ENCODE results near the gene ADAM8. TPM values are rescaled to one million over a fixed set of nuclear protein-coding genes. Genes with fewer than 3 reads are reported as not detected.

ADAM8 gene
- total and polyA plus RNA-seq, 4 donors: 1.0 to 17.0 (median 6.3) TPM

GRCh38 chr10:133247681-133248333 is 28.9 kb downstream of the ADAM8 start:
- no peak for DNase-seq
- no peaks in the 10 kb centered on the region for H3K4me1 ChIP-seq (ENCODE audit: control insufficient read depth in 1 of 2, insufficient read depth in 2 of 2, low read length in 2 of 2)
- intact Hi-C loops (cut with DNase I): no loop called here
- ATAC-seq (ENCODE audit: low FRiP score): no peak
- WGBS, 2 donors: 74 to 78% methylated on average over 36 of the region's 36 CpGs
- no peaks in the 10 kb centered on the region for H3K9me3 ChIP-seq (ENCODE audit: control insufficient read depth, low read length)
- H3K36me3 ChIP-seq (ENCODE audit: control insufficient read depth in 1 of 2, insufficient read depth in 2 of 2, low read length in 1 of 2): no peaks in the 10 kb centered on the region
- H3K27me3 ChIP-seq (ENCODE audit: control insufficient read depth in 1 of 2, insufficient read depth in 2 of 2, low read length in 1 of 2): no peaks in the 10 kb centered on the region
- H3K4me3 ChIP-seq (ENCODE audit: low read length in 2 of 2): no peak overlapping the region
- H3K27ac ChIP-seq (ENCODE audit: low read depth in 1 of 2, low read length in 2 of 2): no peak overlapping the region

DNA sequence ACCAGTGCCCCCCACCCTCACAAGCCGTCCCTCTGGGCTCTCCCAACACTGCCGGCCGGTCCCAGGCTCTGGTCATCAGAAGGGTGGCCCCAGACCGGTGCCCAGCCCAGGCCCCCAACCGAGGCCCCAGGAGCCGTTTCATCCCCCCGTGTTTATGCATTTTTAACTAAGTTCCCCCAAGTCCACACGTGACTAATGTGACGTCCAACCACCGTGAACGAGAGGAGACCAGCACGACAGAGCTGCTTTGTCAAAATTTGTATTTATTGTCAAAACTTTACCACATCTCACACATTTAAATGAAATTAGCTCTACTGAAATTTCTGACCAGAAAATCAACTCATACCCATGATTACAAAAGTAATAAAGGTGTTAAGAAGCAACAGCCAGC is 30.4 kb downstream of the ADAM8 start:
- DNase-seq (no peak), ATAC-seq (ENCODE audit: low FRiP score) (no peak)
- intact Hi-C loops (cut with DNase I): no loop called here
- Histone ChIP-seq H3K4me3 (ENCODE audit: low read length in 2 of 2) (no peak overlapping the region), H3K27me3 (ENCODE audit: control insufficient read depth in 1 of 2, insufficient read depth in 2 of 2, low read length in 1 of 2) (no peaks in the 10 kb centered on the region), H3K36me3 (ENCODE audit: control insufficient read depth in 1 of 2, insufficient read depth in 2 of 2, low read length in 1 of 2) (no peaks in the 10 kb centered on the region), H3K27ac (ENCODE audit: low read depth in 1 of 2, low read length in 2 of 2) (no peak overlapping the region), H3K9me3 (ENCODE audit: control insufficient read depth, low read length) (no peaks in the 10 kb centered on the region), H3K4me1 (ENCODE audit: control insufficient read depth in 1 of 2, insufficient read depth in 2 of 2, low read length in 2 of 2) (no peaks in the 10 kb centered on the region)
- 48 to 52% methylated on average over 12 of the region's 12 CpGs for WGBS, 2 donors

DNA sequence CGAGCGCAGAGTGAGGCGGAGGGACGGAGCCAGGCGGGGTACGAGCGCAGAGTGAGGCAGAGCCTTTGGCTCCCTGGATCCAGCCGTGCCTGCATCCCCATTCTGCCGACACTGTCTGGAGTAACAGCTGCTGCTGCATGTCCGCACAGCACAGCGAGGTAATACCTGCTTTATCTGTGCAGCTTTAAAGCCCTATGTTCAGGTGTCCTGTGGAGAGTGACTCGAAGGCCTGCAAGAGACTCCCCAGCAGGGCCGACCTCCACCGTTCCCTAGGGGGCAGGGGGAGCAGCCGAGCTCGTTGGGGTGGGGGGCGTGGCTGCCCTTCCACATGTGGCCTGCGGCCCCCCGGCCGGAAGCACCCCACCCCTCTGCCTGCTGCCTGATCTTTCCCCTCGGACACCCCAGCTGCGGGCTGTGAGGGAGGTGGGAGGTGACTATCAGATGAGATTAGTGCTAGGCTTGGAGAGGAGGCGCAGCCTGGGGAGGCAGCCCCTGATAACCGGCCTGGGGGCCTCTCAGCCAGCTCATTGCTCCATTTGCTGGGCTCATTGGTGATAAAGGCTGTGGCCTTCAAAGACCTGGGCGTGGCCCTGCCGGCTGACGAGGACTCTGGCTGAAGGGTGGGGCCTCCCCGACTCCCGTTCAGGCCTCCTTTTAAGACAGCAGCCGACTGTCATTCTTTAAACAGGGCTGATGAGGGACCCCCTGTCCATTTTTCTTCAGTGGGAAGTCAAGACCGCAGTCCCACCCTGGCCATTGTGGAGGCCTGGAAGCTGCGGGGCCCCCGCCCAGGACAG is 31.0 kb downstream of the ADAM8 start:
- intact Hi-C loops (cut with DNase I): no loop called here
- H3K4me1 ChIP-seq (ENCODE audit: control insufficient read depth in 1 of 2, insufficient read depth in 2 of 2, low read length in 2 of 2): no peaks in the 10 kb centered on the region
- no peaks in the 10 kb centered on the region for H3K27me3 ChIP-seq (ENCODE audit: control insufficient read depth in 1 of 2, insufficient read depth in 2 of 2, low read length in 1 of 2)
- H3K9me3 ChIP-seq (ENCODE audit: control insufficient read depth, low read length): no peaks in the 10 kb centered on the region
- H3K4me3 ChIP-seq (ENCODE audit: low read length in 2 of 2): no peak overlapping the region
- no peak overlapping the region for H3K27ac ChIP-seq (ENCODE audit: low read depth in 1 of 2, low read length in 2 of 2)
- 60 to 63% methylated on average over 33 of the region's 33 CpGs for WGBS, 2 donors
- ATAC-seq (ENCODE audit: low FRiP score) (no peak), DNase-seq (no peak)
- no peaks in the 10 kb centered on the region for H3K36me3 ChIP-seq (ENCODE audit: control insufficient read depth in 1 of 2, insufficient read depth in 2 of 2, low read length in 1 of 2)

DNA sequence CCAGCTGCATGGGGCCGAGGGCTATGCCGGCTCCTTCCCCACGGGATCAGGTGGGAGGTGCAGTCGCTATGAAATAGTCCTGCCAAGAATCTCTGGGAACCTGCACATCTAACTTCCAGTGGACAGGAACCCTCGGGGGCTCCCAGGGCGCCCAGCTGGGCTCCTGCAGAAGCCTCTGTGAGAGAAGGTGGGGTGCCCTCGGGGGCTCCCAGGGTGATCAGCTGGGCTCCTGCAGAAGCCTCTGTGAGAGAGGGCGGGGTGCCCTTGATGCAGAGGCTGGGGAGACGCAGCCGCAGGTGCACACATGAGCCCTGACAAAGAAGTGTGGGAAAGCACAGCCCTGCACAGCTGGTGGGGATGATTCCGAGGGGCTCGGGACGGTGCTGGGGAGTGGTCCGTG is 33.1 kb downstream of the ADAM8 start:
- H3K27me3 ChIP-seq (ENCODE audit: control insufficient read depth in 1 of 2, insufficient read depth in 2 of 2, low read length in 1 of 2): no peaks in the 10 kb centered on the region
- no peaks in the 10 kb centered on the region for H3K9me3 ChIP-seq (ENCODE audit: control insufficient read depth, low read length)
- DNase-seq (no peak), ATAC-seq (ENCODE audit: low FRiP score) (no peak)
- H3K36me3 ChIP-seq (ENCODE audit: control insufficient read depth in 1 of 2, insufficient read depth in 2 of 2, low read length in 1 of 2): no peaks in the 10 kb centered on the region
- 65 to 73% methylated on average over 12 to 14 of the region's 14 CpGs for WGBS, 2 donors
- intact Hi-C loops (cut with DNase I): no loop called here
- no peaks in the 10 kb centered on the region for H3K4me1 ChIP-seq (ENCODE audit: control insufficient read depth in 1 of 2, insufficient read depth in 2 of 2, low read length in 2 of 2)
- H3K27ac ChIP-seq (ENCODE audit: low read depth in 1 of 2, low read length in 2 of 2): no peak overlapping the region
- no peak overlapping the region for H3K4me3 ChIP-seq (ENCODE audit: low read length in 2 of 2)

DNA sequence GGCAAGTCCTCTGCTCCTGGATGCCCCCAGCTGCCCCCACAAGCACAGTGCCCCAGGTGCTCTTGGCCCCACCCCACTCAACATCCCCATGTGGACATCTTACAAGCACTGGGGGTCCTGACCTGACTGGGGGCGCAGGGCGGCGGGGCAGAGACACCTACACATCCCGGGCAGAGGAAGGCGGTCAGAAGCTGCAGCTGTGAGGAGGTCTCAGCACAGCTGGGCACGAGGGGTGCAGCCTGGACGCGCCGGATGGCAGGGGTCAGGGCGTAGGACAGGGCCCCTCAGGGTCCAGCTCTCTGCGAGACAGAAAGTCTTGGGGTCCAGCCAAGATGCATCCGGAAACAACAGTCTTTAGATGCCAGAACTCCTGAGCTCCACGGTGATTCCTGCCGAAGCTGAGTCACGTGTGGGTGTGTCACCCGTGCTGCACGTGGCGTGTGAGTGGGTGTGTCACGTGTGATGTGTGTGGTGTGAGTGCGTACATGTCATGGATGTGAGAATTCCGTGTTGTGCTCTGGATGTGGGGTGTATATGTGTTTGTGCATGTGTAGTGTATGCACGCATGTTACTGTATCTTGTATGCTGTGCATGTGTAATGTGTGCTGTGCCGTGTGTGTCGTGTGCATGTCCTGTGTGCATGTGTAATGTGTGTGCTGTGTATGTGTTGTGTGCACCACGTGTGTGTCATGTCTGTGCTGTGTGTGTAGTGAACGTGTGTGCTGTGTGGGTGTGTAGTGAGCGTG is 33.9 kb downstream of the ADAM8 start:
- no peak for DNase-seq
- Histone ChIP-seq H3K4me1 (ENCODE audit: control insufficient read depth in 1 of 2, insufficient read depth in 2 of 2, low read length in 2 of 2) (no peaks in the 10 kb centered on the region), H3K4me3 (ENCODE audit: low read length in 2 of 2) (no peak overlapping the region), H3K36me3 (ENCODE audit: control insufficient read depth in 1 of 2, insufficient read depth in 2 of 2, low read length in 1 of 2) (no peaks in the 10 kb centered on the region), H3K9me3 (ENCODE audit: control insufficient read depth, low read length) (no peaks in the 10 kb centered on the region), H3K27ac (ENCODE audit: low read depth in 1 of 2, low read length in 2 of 2) (no peak overlapping the region), H3K27me3 (ENCODE audit: control insufficient read depth in 1 of 2, insufficient read depth in 2 of 2, low read length in 1 of 2) (no peaks in the 10 kb centered on the region)
- intact Hi-C loops (cut with DNase I): no loop called here
- ATAC-seq (ENCODE audit: low FRiP score): no peak
- WGBS, 2 donors: 79 to 83% methylated on average over 27 of the region's 27 CpGs

- H3K4me1 ChIP-seq (ENCODE audit: control insufficient read depth in 1 of 2, insufficient read depth in 2 of 2, low read length in 2 of 2): no peaks in the 10 kb centered on the region
- ATAC-seq (ENCODE audit: low FRiP score) (no peak), DNase-seq (no peak)
- H3K27ac ChIP-seq (ENCODE audit: low read depth in 1 of 2, low read length in 2 of 2): no peak overlapping the region
- 74 to 76% methylated on average over 25 of the region's 25 CpGs for WGBS, 2 donors
- no peaks in the 10 kb centered on the region for H3K27me3 ChIP-seq (ENCODE audit: control insufficient read depth in 1 of 2, insufficient read depth in 2 of 2, low read length in 1 of 2)
- intact Hi-C loops (cut with DNase I): no loop called here
- no peak overlapping the region for H3K4me3 ChIP-seq (ENCODE audit: low read length in 2 of 2)
- no peaks in the 10 kb centered on the region for H3K9me3 ChIP-seq (ENCODE audit: control insufficient read depth, low read length)
- no peaks in the 10 kb centered on the region for H3K36me3 ChIP-seq (ENCODE audit: control insufficient read depth in 1 of 2, insufficient read depth in 2 of 2, low read length in 1 of 2)
These were observed 35.0 kb downstream of the ADAM8 start for GRCh38 chr10:133241501-133242205.

DNA sequence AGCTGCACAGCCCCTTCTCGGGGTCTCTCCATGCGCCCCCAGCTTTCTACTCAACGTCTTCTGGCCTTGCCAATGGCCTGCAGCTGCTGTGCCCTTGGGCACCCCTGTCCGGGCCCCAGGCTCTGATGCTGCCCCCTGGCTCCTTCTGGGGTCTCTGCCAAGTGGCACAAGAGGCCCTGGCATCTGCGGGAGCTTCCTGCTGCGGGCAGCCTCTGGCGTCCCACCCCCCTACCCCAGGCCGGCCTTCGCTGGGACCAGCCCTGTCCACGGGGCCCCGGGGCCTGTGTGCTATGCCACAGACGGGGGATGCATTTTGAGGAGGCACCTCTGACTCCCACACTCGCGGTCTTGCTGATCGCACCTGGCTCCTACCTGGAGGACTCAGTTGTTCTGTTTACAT is 36.7 kb downstream of the ADAM8 start:
- no peak overlapping the region for H3K27ac ChIP-seq (ENCODE audit: low read depth in 1 of 2, low read length in 2 of 2)
- H3K27me3 ChIP-seq (ENCODE audit: control insufficient read depth in 1 of 2, insufficient read depth in 2 of 2, low read length in 1 of 2): no peaks in the 10 kb centered on the region
- 67% methylated on average over 15 of the region's 15 CpGs for whole genome bisulfite sequencing, 2 donors
- H3K4me3 ChIP-seq (ENCODE audit: low read length in 2 of 2): no peak overlapping the region
- intact Hi-C loops (cut with DNase I): no loop called here
- ATAC-seq (ENCODE audit: low FRiP score) (no peak), DNase-seq (no peak)
- no peaks in the 10 kb centered on the region for H3K9me3 ChIP-seq (ENCODE audit: control insufficient read depth, low read length)
- no peaks in the 10 kb centered on the region for H3K4me1 ChIP-seq (ENCODE audit: control insufficient read depth in 1 of 2, insufficient read depth in 2 of 2, low read length in 2 of 2)
- H3K36me3 ChIP-seq (ENCODE audit: control insufficient read depth in 1 of 2, insufficient read depth in 2 of 2, low read length in 1 of 2): no peaks in the 10 kb centered on the region

DNA sequence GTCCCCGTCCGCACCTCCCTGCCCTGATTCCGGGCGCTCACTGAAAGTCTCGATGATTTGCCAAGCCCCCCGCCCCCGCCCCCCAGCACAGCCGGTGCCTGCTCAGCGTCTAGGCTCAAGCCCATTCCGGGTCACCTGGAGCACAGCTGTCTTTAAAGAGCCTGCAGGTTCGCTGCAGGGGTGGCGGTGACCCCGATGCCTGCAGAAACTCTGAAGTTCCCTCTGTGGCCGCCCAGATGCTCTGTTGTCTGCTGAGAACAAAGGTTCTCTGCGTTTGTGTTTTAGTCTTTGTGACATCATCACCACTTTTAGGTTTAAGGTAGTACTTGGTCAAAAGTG is 38.2 kb downstream of the ADAM8 start:
- WGBS, 2 donors: 9 to 15% methylated on average over 15 of the region's 15 CpGs
- H3K27me3 ChIP-seq (ENCODE audit: control insufficient read depth in 1 of 2, insufficient read depth in 2 of 2, low read length in 1 of 2): no peaks in the 10 kb centered on the region
- H3K27ac ChIP-seq (ENCODE audit: low read depth in 1 of 2, low read length in 2 of 2): no peak overlapping the region
- DNase-seq: no peak
- no peaks in the 10 kb centered on the region for H3K9me3 ChIP-seq (ENCODE audit: control insufficient read depth, low read length)
- no peak overlapping the region for H3K4me3 ChIP-seq (ENCODE audit: low read length in 2 of 2)
- no peaks in the 10 kb centered on the region for H3K4me1 ChIP-seq (ENCODE audit: control insufficient read depth in 1 of 2, insufficient read depth in 2 of 2, low read length in 2 of 2)
- ATAC-seq (ENCODE audit: low FRiP score): no peak
- intact Hi-C loops (cut with DNase I): no loop called here
- H3K36me3 ChIP-seq (ENCODE audit: control insufficient read depth in 1 of 2, insufficient read depth in 2 of 2, low read length in 1 of 2): no peaks in the 10 kb centered on the region

Measured in aorta (tissue), 5 donors.